ENCODE measurements around the gene TGFBR2. TPM values are rescaled to one million over a fixed set of nuclear protein-coding genes. Genes with fewer than 3 reads are reported as not detected.

The TGFBR2 gene
- total RNA-seq, 1 donor from 2014 or later, result 289 TPM

GRCh38 chr3:30691249-30691880 lies 85.0 kb downstream of the TGFBR2 start:
- Histone ChIP-seq H3K4me3 (no peak overlapping the region), H3K9me3 (no peaks in the 10 kb centered on the region), H3K4me1 (peaks cover 68% of the 10 kb centered on the region), H3K36me3 (peaks cover 97% of the 10 kb centered on the region), H3K27ac (peak overlapping the region; percentile 47), H3K27me3 (ENCODE audit: low read depth) (no peaks in the 10 kb centered on the region)
- intact Hi-C loops (cut with DNase I), result no loop called here
- DNase-seq (no peak), ATAC-seq (peak in 1 of 2 donors; percentile 11)
- no peak for TF ChIP-seq CTCF (IDR thresholded peaks at IDR 0.05)

DNA sequence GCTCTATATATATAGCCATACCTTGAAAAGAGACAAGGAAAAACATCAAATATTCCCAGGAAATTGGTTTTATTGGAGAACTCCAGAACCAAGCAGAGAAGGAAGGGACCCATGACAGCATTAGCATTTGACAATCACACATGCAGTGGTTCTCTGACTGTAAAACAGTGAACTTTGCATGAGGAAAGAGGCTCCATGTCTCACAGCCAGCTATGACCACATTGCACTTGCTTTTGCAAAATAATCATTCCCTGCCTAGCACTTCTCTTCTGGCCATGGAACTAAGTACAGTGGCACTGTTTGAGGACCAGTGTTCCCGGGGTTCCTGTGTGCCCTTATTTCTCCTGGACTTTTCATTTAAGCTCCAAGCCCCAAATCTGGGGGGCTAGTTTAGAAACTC lies 85.5 kb downstream of the TGFBR2 start:
- Histone ChIP-seq H3K27ac (no peak overlapping the region), H3K36me3 (peaks cover 99% of the 10 kb centered on the region)

GRCh38 chr3:30692498-30693130 lies 86.2 kb downstream of the TGFBR2 start:
- Histone ChIP-seq H3K4me3 (no peak overlapping the region), H3K27ac (peak overlapping the region; percentile 14), H3K9me3 (no peaks in the 10 kb centered on the region), H3K36me3 (peaks cover 94% of the 10 kb centered on the region), H3K27me3 (ENCODE audit: low read depth) (no peaks in the 10 kb centered on the region), H3K4me1 (peaks cover 61% of the 10 kb centered on the region)
- ATAC-seq (no peak), DNase-seq (no peak)
- intact Hi-C loops (cut with DNase I), result no loop called here
- no peak for TF ChIP-seq CTCF (IDR thresholded peaks at IDR 0.05)

More for the DNA sequence above, 85.5 kb downstream of the TGFBR2 start:
- no peak for TF ChIP-seq CTCF (IDR thresholded peaks at IDR 0.05)
- DNase-seq, result no peak
- no peak for ATAC-seq
- H3K4me3 ChIP-seq, result no peak overlapping the region
- no peaks in the 10 kb centered on the region for H3K9me3 ChIP-seq
- peaks cover 67% of the 10 kb centered on the region for H3K4me1 ChIP-seq
- no peaks in the 10 kb centered on the region for H3K27me3 ChIP-seq (ENCODE audit: low read depth)
- intact Hi-C loops (cut with DNase I), result no loop called here

GRCh38 chr3:30693470-30694120 lies 87.2 kb downstream of the TGFBR2 start:
- H3K27me3 ChIP-seq (ENCODE audit: low read depth), result no peaks in the 10 kb centered on the region
- no peaks in the 10 kb centered on the region for H3K9me3 ChIP-seq
- H3K36me3 ChIP-seq, result peaks cover 84% of the 10 kb centered on the region
- H3K4me1 ChIP-seq, result peaks cover 51% of the 10 kb centered on the region
- peak overlapping the region; percentile 14 for H3K27ac ChIP-seq
- peak; percentile 82 for TF ChIP-seq CTCF (IDR thresholded peaks at IDR 0.05)
- peak; percentile 84 to 88 for ATAC-seq
- no peak overlapping the region for H3K4me3 ChIP-seq
- intact Hi-C loops (cut with DNase I), result no loop called here
- DNase-seq, result no peak

GRCh38 chr3:30694148-30694547 lies 87.7 kb downstream of the TGFBR2 start:
- H3K36me3 ChIP-seq, result peaks cover 78% of the 10 kb centered on the region
- no peak for DNase-seq

More at GRCh38 chr3:30694148-30694547, 87.7 kb downstream of the TGFBR2 start:
- Histone ChIP-seq H3K9me3 (no peaks in the 10 kb centered on the region), H3K4me1 (peaks cover 45% of the 10 kb centered on the region), H3K4me3 (no peak overlapping the region), H3K27me3 (ENCODE audit: low read depth) (no peaks in the 10 kb centered on the region), H3K27ac (no peak overlapping the region)
- no peak for ATAC-seq
- no peak for TF ChIP-seq CTCF (IDR thresholded peaks at IDR 0.05)
- intact Hi-C loops (cut with DNase I), result no loop called here

Data from lower lobe of right lung (tissue), 2 donors.